ENCODE measurements around the gene UBE2S.

Gene UBE2S

GRCh38 chr19:55382522-55383054 is 25.0 kb downstream of the UBE2S start:
- H3K9me3 ChIP-seq (ENCODE audit: control insufficient read depth, insufficient read depth, low read depth, low read length) = no peaks in the 10 kb centered on the region
- H3K27ac ChIP-seq (ENCODE audit: extremely low read depth, low read depth, low read length) = no peak overlapping the region
- H3K4me1 ChIP-seq (ENCODE audit: control insufficient read depth, insufficient read depth, low read length) = peaks cover 11% of the 10 kb centered on the region
- TF ChIP-seq ZNF664 (tag by site-specific recombination; IDR thresholded peaks at IDR 0.05) = no peak
- TF ChIP-seq ZNF16 (tag by site-specific recombination; IDR thresholded peaks at IDR 0.05; ENCODE audit: low read depth) = peak; percentile 72; the same call in 1 of the 2 replicates
- no peak for TF ChIP-seq ZNF837 (tag by site-specific recombination; IDR thresholded peaks at IDR 0.05)
- no peak for TF ChIP-seq CTCF (tag by site-specific recombination; IDR thresholded peaks at IDR 0.05)
- peak; percentile 98 for TF ChIP-seq ZNF133 (tag by site-specific recombination; IDR thresholded peaks at IDR 0.05)
- no peak for TF ChIP-seq ZNF112 (tag by site-specific recombination; IDR thresholded peaks at IDR 0.05)
- TF ChIP-seq ZSCAN23 (tag by site-specific recombination; IDR thresholded peaks at IDR 0.05) = no peak
- no peak for TF ChIP-seq ZNF521 (tag by site-specific recombination; IDR thresholded peaks at IDR 0.05)
- no peak for TF ChIP-seq SETDB1 (IDR thresholded peaks at IDR 0.05; ENCODE audit: insufficient read length, low read length)
- no peak for TF ChIP-seq TSHZ1 (tag by site-specific recombination; IDR thresholded peaks at IDR 0.05; ENCODE audit: borderline replicate concordance)
- no peak for TF ChIP-seq PRDM10 (tag by site-specific recombination; IDR thresholded peaks at IDR 0.05)
- TF ChIP-seq ZBTB48 (tag by site-specific recombination; IDR thresholded peaks at IDR 0.05) = no peak
- TF ChIP-seq ZNF394 (tag by site-specific recombination; IDR thresholded peaks at IDR 0.05; ENCODE audit: borderline replicate concordance) = peak; percentile 57; the same call in 1 of the 2 replicates
- no peak for TF ChIP-seq ZNF132 (tag by site-specific recombination; IDR thresholded peaks at IDR 0.05; ENCODE audit: borderline replicate concordance)
- no peak for TF ChIP-seq ZBTB8A (tag by site-specific recombination; IDR thresholded peaks at IDR 0.05)
- TF ChIP-seq, protein P1, sequence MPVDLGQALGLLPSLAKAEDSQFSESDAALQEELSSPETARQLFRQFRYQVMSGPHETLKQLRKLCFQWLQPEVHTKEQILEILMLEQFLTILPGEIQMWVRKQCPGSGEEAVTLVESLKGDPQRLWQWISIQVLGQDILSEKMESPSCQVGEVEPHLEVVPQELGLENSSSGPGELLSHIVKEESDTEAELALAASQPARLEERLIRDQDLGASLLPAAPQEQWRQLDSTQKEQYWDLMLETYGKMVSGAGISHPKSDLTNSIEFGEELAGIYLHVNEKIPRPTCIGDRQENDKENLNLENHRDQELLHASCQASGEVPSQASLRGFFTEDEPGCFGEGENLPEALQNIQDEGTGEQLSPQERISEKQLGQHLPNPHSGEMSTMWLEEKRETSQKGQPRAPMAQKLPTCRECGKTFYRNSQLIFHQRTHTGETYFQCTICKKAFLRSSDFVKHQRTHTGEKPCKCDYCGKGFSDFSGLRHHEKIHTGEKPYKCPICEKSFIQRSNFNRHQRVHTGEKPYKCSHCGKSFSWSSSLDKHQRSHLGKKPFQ (tag by site-specific recombination; IDR thresholded peaks at IDR 0.05) = no peak
- TF ChIP-seq ZNF791 (tag by site-specific recombination; IDR thresholded peaks at IDR 0.05) = no peak
- TF ChIP-seq ZNF514 (tag by site-specific recombination; IDR thresholded peaks at IDR 0.05) = no peak
- no peak for TF ChIP-seq PRDM1 (tag by site-specific recombination; IDR thresholded peaks at IDR 0.05)
- no peak for TF ChIP-seq KLF7 (tag by site-specific recombination; IDR thresholded peaks at IDR 0.05; ENCODE audit: borderline replicate concordance)
- no peak for TF ChIP-seq ZNF544 (tag by site-specific recombination; IDR thresholded peaks at IDR 0.05)
- TF ChIP-seq GLI2 (tag by site-specific recombination; IDR thresholded peaks at IDR 0.05; ENCODE audit: borderline replicate concordance, low read depth) = no peak
- no peak for TF ChIP-seq ZNF2 (tag by site-specific recombination; IDR thresholded peaks at IDR 0.05)
- peaks cover 0 to 14% of the 10 kb centered on the region in 2 experiments; a peak in 1 of 3 replicates for H3K36me3 ChIP-seq (ENCODE audit: control insufficient read depth in 2 of 2, insufficient read depth in 1 of 2, low read length in 2 of 2)
- CTCF ChIA-PET = interaction anchor here (0.9 to 3.2 kb wide), 2 partner anchors 80 to 91 kb away, joined by 3 to 16 read pairs; no protein-coding TSS in a partner anchor
- POLR2A ChIA-PET = interaction anchor here (0.6 to 2.0 kb wide), 6 partner anchors 10 to 44 kb away, joined by 3 to 15 read pairs (median 6); partner anchors contain the start of genes KMT5C and UBE2S
- no peak overlapping the region for H3K4me3 ChIP-seq (ENCODE audit: low read depth, low read length)

Data from HEK293 (cell line).